ENCODE results near the gene CNTNAP2.

- TF ChIP-seq CTCF (conservative IDR thresholded peaks at IDR 0.05; ENCODE audit: low read length) (no peak), EZH2phosphoT487 (IDR thresholded peaks at IDR 0.05; ENCODE audit: borderline replicate concordance, low read depth, low read length) (no peak)
Measured at GRCh38 chr7:147997636-147998035, 1881.0 kb downstream of the CNTNAP2 start.
